Endothelial cell of umbilical vein (primary cell): ENCODE data around the gene TNN.

Experiments
- CTCF ChIP-seq, 2 donors: IDR thresholded peaks; 1 replicate in 1 of 2; 2 replicates in 1 of 2; pipeline ENCODE4 v1.5.1; 2011; ENCODE audit warnings: low read length in 2 of 2, mild to moderate bottlenecking in 2 of 2, moderate library complexity in 2 of 2, control low read depth in 1 of 2, inconsistent platforms in 1 of 2, low read depth in 1 of 2; ENCODE audit not compliant: insufficient read depth in 1 of 2; ENCODE audit errors: extremely low read depth in 1 of 2
- EZH2 ChIP-seq: IDR thresholded peaks from 2 replicates; pipeline ENCODE4 v1.6.1; 2012; ENCODE audit warnings: borderline replicate concordance, low read depth, mild to moderate bottlenecking, moderate library complexity, low read length, inconsistent platforms; ENCODE audit not compliant: severe bottlenecking
- FOS ChIP-seq: IDR thresholded peaks from 2 replicates; pipeline ENCODE4 v1.6.1; 2011; ENCODE audit warnings: mild to moderate bottlenecking, low read length, moderate library complexity, borderline replicate concordance; ENCODE audit not compliant: insufficient read depth
- JUN ChIP-seq: IDR thresholded peaks from 2 replicates; pipeline ENCODE4 v1.6.1; 2011; ENCODE audit warnings: borderline replicate concordance, low read depth; ENCODE audit not compliant: insufficient read length, insufficient read depth
- MAX ChIP-seq: IDR thresholded peaks from 2 replicates; pipeline ENCODE4 v1.6.1; 2011; ENCODE audit not compliant: insufficient read depth, insufficient read length
- POLR2A ChIP-seq: IDR thresholded peaks from 2 replicates; pipeline ENCODE4 v1.6.1; 2012; ENCODE audit warnings: low read depth, mild to moderate bottlenecking, control low read depth, low read length
- POLR2AphosphoS5 ChIP-seq: IDR thresholded peaks from 2 replicates; pipeline ENCODE4 v1.6.1; 2012; ENCODE audit warnings: low read depth, mild to moderate bottlenecking, control low read depth, low read length, moderate library complexity; ENCODE audit not compliant: insufficient read depth

- no peak for TF ChIP-seq CTCF (IDR thresholded peaks at IDR 0.05; ENCODE audit: extremely low read depth in 1 of 2, insufficient read depth in 1 of 2, low read depth in 1 of 2, low read length in 2 of 2)
- TF ChIP-seq POLR2A, result no peak
- no peak for TF ChIP-seq POLR2AphosphoS5
- no peak for TF ChIP-seq EZH2
- TF ChIP-seq FOS, result no peak
- no peak for TF ChIP-seq MAX
- no peak for TF ChIP-seq JUN
Measured at GRCh38 chr1:175050992-175051391, 16.6 kb upstream of the TNN start.
